Nephron (organoid): ENCODE measurements around the gene PDLIM1.

Experiments used
- H3K27ac Mint-ChIP-seq, 3 experiments: 2 replicates each; pipeline ENCODE4 v1.8.0; 2020; ENCODE audit warnings: mixed read lengths in 3 of 3, mild to moderate bottlenecking in 2 of 3, moderate library complexity in 1 of 3
- H3K27me3 Mint-ChIP-seq: 2 replicates; pipeline ENCODE4 v1.8.0; 2021; ENCODE audit warnings: low read depth, mild to moderate bottlenecking, moderate library complexity, mixed read lengths
- H3K36me3 Mint-ChIP-seq: 2 replicates; pipeline ENCODE4 v1.8.0; 2020; ENCODE audit warnings: low read depth, mixed read lengths
- H3K4me1 Mint-ChIP-seq: 2 replicates; pipeline ENCODE4 v1.8.0; 2020; ENCODE audit warnings: mixed read lengths
- H3K4me3 Mint-ChIP-seq, 3 experiments: 2 replicates each; pipeline ENCODE4 v1.8.0; 2020; ENCODE audit warnings: mild to moderate bottlenecking in 3 of 3, mixed read lengths in 3 of 3, moderate library complexity in 2 of 3
- H3K9me3 Mint-ChIP-seq: 2 replicates; pipeline ENCODE4 v1.8.0; 2020; ENCODE audit warnings: mixed read lengths
- TF ChIP-seq, protein P1 (sequence below), 3 experiments: fragments of 200-600 bp; sonication (generic); IDR thresholded peaks; one replicate each; pipeline ENCODE4 v1.5.0; 2021; ENCODE audit warnings: antibody characterized with exemption in 3 of 3; ENCODE audit not compliant: unreplicated experiment in 3 of 3

Gene PDLIM1

DNA sequence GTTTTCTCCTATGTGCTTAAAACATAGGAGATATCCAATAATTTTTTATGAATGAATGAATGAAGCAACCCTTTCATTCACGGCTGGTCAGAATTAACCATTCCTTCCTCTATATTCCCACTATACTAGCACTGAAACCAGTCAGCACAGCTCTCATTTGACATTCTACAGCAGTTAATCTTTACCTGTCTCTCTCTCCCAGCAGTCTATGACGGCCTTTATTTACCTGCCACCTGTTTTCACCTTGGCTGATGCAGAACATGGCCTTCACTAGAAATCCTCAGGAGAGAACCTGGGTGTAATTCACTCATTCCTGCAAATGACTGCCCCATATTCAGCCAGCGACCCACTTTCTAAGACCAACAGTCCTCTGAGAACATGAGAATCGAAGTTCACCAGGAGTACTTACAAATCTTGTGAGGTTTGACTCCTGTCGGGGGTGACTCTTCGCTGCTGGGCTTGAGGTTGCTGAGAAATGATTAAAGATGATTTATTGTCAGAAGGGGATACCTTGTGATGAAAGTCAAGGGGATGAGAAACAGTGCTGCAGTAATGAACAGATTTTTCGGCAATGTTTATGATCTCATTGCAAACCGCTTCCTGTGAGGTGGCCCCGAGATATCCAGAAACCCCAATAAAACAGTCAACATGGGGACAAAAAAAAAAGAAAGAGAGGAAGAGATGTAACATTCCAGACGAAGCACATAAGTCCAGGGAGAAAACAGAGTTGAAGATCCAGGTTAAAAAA is 30.9 kb upstream of the PDLIM1 start:
- Mint-ChIP-seq H3K36me3 (peaks cover 18% of the 10 kb centered on the region), H3K27me3 (no peaks in the 10 kb centered on the region), H3K4me3 (no peak overlapping the region), H3K27ac (peak overlapping the region in 1 of 3 experiments; percentile 31), H3K4me1 (no peaks in the 10 kb centered on the region), H3K9me3 (no peaks in the 10 kb centered on the region)
- TF ChIP-seq, protein P1, sequence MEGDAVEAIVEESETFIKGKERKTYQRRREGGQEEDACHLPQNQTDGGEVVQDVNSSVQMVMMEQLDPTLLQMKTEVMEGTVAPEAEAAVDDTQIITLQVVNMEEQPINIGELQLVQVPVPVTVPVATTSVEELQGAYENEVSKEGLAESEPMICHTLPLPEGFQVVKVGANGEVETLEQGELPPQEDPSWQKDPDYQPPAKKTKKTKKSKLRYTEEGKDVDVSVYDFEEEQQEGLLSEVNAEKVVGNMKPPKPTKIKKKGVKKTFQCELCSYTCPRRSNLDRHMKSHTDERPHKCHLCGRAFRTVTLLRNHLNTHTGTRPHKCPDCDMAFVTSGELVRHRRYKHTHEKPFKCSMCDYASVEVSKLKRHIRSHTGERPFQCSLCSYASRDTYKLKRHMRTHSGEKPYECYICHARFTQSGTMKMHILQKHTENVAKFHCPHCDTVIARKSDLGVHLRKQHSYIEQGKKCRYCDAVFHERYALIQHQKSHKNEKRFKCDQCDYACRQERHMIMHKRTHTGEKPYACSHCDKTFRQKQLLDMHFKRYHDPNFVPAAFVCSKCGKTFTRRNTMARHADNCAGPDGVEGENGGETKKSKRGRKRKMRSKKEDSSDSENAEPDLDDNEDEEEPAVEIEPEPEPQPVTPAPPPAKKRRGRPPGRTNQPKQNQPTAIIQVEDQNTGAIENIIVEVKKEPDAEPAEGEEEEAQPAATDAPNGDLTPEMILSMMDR (IDR thresholded peaks at IDR 0.05; ENCODE audit: unreplicated experiment in 3 of 3) = no peak

DNA sequence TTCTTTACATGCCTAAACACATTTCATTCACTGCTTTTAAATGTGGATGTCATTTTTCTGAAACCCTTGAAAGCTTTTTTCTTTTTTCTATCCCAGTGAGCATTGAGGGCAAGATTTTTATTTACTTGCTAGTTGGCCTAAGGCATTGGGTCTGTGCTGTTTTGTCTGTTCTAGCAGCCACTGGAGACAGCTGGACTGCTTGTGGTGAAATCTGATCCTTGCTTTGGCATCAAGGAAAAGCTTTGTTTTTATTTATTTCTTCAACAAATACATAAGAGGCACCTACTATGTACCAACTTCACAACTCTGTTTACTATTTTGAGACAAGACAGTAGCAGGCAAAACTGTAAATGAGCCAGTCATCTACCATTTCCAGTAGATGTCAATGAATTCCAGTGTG is 28.4 kb upstream of the PDLIM1 start:
- H3K27ac Mint-ChIP-seq = peak overlapping the region in 1 of 3 experiments; percentile 29
- H3K36me3 Mint-ChIP-seq = peaks cover 25% of the 10 kb centered on the region
- H3K27me3 Mint-ChIP-seq = no peaks in the 10 kb centered on the region
- TF ChIP-seq, protein P1 (IDR thresholded peaks at IDR 0.05; ENCODE audit: unreplicated experiment in 3 of 3) = no peak
- H3K4me3 Mint-ChIP-seq = no peak overlapping the region
- H3K4me1 Mint-ChIP-seq = no peaks in the 10 kb centered on the region
- no peaks in the 10 kb centered on the region for H3K9me3 Mint-ChIP-seq

DNA sequence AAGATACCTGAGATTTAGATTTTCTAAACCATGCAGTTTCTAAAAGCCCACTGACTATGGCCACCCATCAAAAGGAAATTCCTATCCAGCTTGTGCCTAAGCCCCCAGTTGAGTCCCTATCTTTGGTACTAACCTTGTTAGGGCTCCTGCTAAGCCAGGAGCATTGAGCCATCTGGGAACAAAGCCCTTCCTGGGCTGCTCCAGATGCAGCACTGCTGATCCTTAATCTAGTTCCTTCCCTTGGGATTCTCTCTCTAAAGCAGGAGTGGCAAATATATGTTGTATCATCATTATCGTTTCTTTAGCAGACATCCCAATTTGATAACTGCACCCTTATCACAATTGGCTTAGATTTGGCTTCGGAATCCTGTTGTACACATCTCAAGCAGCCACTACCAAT is 24.7 kb upstream of the PDLIM1 start:
- TF ChIP-seq, protein P1 (IDR thresholded peaks at IDR 0.05; ENCODE audit: unreplicated experiment in 3 of 3) = no peak
- Mint-ChIP-seq H3K27ac (no peak overlapping the region), H3K36me3 (peaks cover 19% of the 10 kb centered on the region), H3K27me3 (peaks cover 4% of the 10 kb centered on the region), H3K4me1 (peaks cover 10% of the 10 kb centered on the region), H3K4me3 (no peak overlapping the region), H3K9me3 (no peaks in the 10 kb centered on the region)

DNA sequence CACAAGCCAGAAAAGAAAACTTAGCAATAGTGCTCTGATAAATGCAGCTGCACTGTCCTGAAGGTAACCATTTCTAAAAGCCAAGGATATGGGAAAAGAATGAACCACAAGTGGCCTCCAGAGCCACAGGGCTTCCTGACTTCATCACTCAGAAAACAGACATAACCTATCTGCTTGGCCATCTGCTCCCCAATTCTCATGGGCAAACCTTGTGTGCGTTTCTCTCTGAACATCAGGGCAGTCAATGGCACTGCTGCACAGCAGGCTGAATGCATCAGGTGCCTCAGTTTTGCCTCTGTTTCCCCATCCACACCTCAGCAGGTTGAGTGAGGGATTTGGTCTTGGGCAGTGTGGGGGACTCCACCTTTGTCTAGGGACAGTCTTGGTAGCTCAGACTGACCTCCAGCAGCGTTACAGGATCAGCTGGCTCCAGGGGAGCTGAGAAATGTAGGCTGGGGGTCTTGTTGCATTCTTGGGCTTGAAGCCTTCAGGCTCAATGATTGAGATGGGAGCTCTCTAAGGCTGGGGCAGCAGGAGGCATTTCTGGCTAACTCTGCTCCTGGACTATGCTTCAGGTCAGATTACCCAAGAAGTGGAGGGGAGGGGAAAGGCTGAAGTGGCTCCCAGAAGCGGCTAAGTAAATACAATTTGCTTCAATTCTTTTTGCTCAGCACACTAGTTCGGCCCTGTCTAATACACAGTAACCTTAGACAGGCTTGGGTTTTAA is 23.6 kb upstream of the PDLIM1 start:
- no peak overlapping the region for H3K27ac Mint-ChIP-seq
- peaks cover 10% of the 10 kb centered on the region for H3K4me1 Mint-ChIP-seq
- H3K4me3 Mint-ChIP-seq = no peak overlapping the region
- TF ChIP-seq, protein P1 (IDR thresholded peaks at IDR 0.05; ENCODE audit: unreplicated experiment in 3 of 3) = no peak
- H3K36me3 Mint-ChIP-seq = peaks cover 19% of the 10 kb centered on the region
- peaks cover 4% of the 10 kb centered on the region for H3K27me3 Mint-ChIP-seq
- no peaks in the 10 kb centered on the region for H3K9me3 Mint-ChIP-seq

DNA sequence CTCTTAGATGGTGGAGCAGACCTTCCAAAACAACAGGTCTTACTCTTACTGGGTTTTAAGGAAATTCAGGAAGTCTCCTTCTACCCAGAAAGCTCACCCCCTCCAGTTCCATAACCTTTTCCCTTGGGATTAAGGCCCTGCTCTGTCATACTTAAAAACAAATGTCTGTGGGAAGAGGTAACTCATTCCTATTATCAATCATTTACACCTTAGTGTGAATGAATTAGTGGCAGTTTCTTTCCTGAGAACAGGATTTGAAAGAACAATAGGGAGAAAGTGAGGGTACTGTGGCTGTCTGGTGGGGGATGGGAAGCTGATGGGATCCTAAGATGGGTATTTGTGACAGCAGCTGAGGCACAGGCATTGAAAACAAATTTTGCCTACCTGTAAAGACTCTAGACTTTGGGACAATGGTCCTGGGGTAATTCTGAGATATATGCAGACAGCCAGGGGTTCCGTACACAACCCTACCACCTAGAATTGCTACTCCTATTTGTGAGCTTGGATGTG is 22.2 kb upstream of the PDLIM1 start:
- TF ChIP-seq, protein P1 (IDR thresholded peaks at IDR 0.05; ENCODE audit: unreplicated experiment in 3 of 3) = no peak
- peaks cover 16% of the 10 kb centered on the region for H3K36me3 Mint-ChIP-seq
- no peak overlapping the region for H3K4me3 Mint-ChIP-seq
- H3K27ac Mint-ChIP-seq = no peak overlapping the region
- H3K9me3 Mint-ChIP-seq = no peaks in the 10 kb centered on the region
- peaks cover 4% of the 10 kb centered on the region for H3K27me3 Mint-ChIP-seq
- peaks cover 17% of the 10 kb centered on the region for H3K4me1 Mint-ChIP-seq
